ENCODE measurements around the gene WDR90.

DNA sequence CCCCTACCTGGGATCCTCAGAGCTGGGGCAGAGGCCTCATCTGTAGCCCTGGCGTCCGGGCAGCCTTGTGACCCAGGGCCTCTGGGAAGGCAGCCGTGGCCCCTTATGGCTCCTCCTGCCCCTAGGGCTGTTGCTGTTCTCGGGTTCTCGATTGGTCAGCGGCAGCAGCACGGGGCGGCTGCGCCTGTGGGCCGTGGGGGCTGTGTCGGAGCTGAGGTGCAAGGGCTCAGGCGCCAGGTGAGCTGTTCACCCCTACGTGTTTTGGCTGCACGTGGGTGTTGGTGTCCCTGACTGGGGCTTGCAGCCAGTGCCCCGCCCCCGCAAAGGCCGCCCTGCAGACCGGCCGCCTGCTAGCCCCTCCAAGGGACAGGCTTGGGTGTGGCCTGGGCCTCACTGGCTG lies 12.9 kb downstream of the WDR90 start:
- TF ChIP-seq, protein P1, sequence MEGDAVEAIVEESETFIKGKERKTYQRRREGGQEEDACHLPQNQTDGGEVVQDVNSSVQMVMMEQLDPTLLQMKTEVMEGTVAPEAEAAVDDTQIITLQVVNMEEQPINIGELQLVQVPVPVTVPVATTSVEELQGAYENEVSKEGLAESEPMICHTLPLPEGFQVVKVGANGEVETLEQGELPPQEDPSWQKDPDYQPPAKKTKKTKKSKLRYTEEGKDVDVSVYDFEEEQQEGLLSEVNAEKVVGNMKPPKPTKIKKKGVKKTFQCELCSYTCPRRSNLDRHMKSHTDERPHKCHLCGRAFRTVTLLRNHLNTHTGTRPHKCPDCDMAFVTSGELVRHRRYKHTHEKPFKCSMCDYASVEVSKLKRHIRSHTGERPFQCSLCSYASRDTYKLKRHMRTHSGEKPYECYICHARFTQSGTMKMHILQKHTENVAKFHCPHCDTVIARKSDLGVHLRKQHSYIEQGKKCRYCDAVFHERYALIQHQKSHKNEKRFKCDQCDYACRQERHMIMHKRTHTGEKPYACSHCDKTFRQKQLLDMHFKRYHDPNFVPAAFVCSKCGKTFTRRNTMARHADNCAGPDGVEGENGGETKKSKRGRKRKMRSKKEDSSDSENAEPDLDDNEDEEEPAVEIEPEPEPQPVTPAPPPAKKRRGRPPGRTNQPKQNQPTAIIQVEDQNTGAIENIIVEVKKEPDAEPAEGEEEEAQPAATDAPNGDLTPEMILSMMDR (conservative IDR thresholded peaks at IDR 0.05 in 1 of 2, IDR thresholded peaks at IDR 0.05 in 1 of 2; ENCODE audit: extremely low read depth in 1 of 2, insufficient read depth in 1 of 2, low read depth in 1 of 2, low read length in 2 of 2), result no peak
- TF ChIP-seq EZH2 (IDR thresholded peaks at IDR 0.05; ENCODE audit: borderline replicate concordance, low read length), result no peak
